ENCODE results near the gene ZFAND4. TPM values are rescaled to one million over a fixed set of nuclear protein-coding genes. Genes with fewer than 3 reads are reported as not detected.

The ZFAND4 gene
- total RNA-seq, 1 experiment from 2014 or later: 17.2 TPM

DNA sequence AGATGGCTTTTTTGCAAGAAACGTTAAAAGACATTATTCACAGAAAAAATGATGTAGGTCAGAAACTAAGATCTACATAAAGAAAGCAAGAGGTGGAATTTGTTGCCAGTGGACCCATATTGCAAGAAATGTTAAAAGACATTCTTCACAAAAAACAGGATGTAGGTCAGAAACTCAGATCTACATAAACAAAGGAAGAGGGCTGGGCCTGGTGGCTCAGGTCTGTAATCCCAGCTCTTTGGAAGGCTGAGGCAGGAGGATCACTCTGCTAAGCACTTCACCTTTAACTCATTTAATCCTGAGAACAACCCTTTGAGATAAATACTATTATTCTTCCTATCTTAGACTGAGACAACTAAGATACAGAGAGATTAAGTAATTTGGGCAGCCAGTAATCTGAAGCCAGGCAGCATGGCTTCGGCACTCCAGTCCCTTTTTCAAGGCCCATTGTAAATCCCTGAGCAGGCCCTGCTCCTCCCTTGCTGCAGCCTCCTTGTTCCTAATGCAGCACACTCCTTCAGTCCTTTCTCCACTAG, 11.6 kb downstream of the ZFAND4 start:
- H3K79me1 ChIP-seq (ENCODE audit: insufficient read depth, low read depth, low read length, poor library complexity, severe bottlenecking): no peaks in the 10 kb centered on the region
- H3K27me3 Mint-ChIP-seq (ENCODE audit: low read depth): no peaks in the 10 kb centered on the region
- H2BK20ac ChIP-seq (ENCODE audit: low read depth, low read length, poor library complexity, severe bottlenecking): no peak overlapping the region
- no peaks in the 10 kb centered on the region for H3K27me3 ChIP-seq (ENCODE audit: insufficient read depth, low read length)
- H3K27ac Mint-ChIP-seq: peak overlapping the region; percentile 66 to 92 (median 90)
- no peaks in the 10 kb centered on the region for H3K23me2 ChIP-seq (ENCODE audit: insufficient read length, low read depth, low read length, poor library complexity, severe bottlenecking)
- H4K8ac ChIP-seq (replicated peaks; ENCODE audit: insufficient read length, low read depth, low read length): no peak overlapping the region
- H4K5ac ChIP-seq (ENCODE audit: insufficient read length, low read depth, low read length): no peak overlapping the region
- no peak overlapping the region for H3K23ac ChIP-seq (ENCODE audit: insufficient read length, low read depth, low read length)
- H2BK120ac ChIP-seq (ENCODE audit: low read depth, low read length, poor library complexity, severe bottlenecking): no peak overlapping the region
- H3K4me1 ChIP-seq (ENCODE audit: insufficient read depth, low read length): no peaks in the 10 kb centered on the region; the same call in 1 of the 2 replicates
- H3K4me1 Mint-ChIP-seq: peaks cover 10 to 12% of the 10 kb centered on the region in 2 experiments
- H3K9me3 Mint-ChIP-seq: no peaks in the 10 kb centered on the region
- no peaks in the 10 kb centered on the region; the same call in 1 of the 2 replicates for H3K79me2 ChIP-seq (ENCODE audit: insufficient read depth, low read length)
- H3K18ac ChIP-seq (ENCODE audit: insufficient read length, low read depth, low read length): no peak overlapping the region
- H3T11ph ChIP-seq (ENCODE audit: low read length): no peak overlapping the region
- TF ChIP-seq, protein P1, sequence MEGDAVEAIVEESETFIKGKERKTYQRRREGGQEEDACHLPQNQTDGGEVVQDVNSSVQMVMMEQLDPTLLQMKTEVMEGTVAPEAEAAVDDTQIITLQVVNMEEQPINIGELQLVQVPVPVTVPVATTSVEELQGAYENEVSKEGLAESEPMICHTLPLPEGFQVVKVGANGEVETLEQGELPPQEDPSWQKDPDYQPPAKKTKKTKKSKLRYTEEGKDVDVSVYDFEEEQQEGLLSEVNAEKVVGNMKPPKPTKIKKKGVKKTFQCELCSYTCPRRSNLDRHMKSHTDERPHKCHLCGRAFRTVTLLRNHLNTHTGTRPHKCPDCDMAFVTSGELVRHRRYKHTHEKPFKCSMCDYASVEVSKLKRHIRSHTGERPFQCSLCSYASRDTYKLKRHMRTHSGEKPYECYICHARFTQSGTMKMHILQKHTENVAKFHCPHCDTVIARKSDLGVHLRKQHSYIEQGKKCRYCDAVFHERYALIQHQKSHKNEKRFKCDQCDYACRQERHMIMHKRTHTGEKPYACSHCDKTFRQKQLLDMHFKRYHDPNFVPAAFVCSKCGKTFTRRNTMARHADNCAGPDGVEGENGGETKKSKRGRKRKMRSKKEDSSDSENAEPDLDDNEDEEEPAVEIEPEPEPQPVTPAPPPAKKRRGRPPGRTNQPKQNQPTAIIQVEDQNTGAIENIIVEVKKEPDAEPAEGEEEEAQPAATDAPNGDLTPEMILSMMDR (conservative IDR thresholded peaks at IDR 0.05): no peak
- H3K4me2 ChIP-seq (ENCODE audit: insufficient read depth, insufficient read length, low read length): no peak overlapping the region
- H4K91ac ChIP-seq (ENCODE audit: insufficient read length, low read depth, low read length): no peak overlapping the region
- H4K20me1 ChIP-seq (ENCODE audit: control insufficient read depth, insufficient read depth, insufficient read length): no peaks in the 10 kb centered on the region
- H3K27ac ChIP-seq (ENCODE audit: insufficient read length, low read depth, low read length): no peak overlapping the region
- no peak overlapping the region for H3K56ac ChIP-seq (ENCODE audit: insufficient read length, low read depth, low read length)
- H2BK5ac ChIP-seq (ENCODE audit: insufficient read length, low read length): no peak overlapping the region
- H2BK12ac ChIP-seq (ENCODE audit: insufficient read length, low read depth, low read length): no peak overlapping the region
- H3K14ac ChIP-seq (ENCODE audit: insufficient read depth, low read length): no peak overlapping the region
- peak; percentile 32 for DNase-seq
- H2AFZ ChIP-seq (ENCODE audit: low read length): no peak overlapping the region
- no CpG with 5 or more reads among the region's 2 CpGs for WGBS (ENCODE audit: extremely low coverage, insufficient read length, low lambda C conversion rate)
- no peak overlapping the region for H3K9ac ChIP-seq (ENCODE audit: extremely low read depth, insufficient read length, low read length)
- no peak overlapping the region for H3K4ac ChIP-seq (ENCODE audit: low read depth, low read length)
- H3K9me3 ChIP-seq (ENCODE audit: control insufficient read depth, low read depth, low read length): no peaks in the 10 kb centered on the region
- no peak overlapping the region for H2AK5ac ChIP-seq (ENCODE audit: insufficient read length, low read length)
- H3K4me3 Mint-ChIP-seq: no peak overlapping the region; a peak in 1 of 5 replicates
- peaks cover 5 to 14% (median 11%) of the 10 kb centered on the region in 3 experiments; a peak in 6 of 7 replicates for H3K36me3 Mint-ChIP-seq (ENCODE audit: insufficient read depth in 1 of 3, low read depth in 3 of 3)
- no peak overlapping the region for H2BK15ac ChIP-seq (ENCODE audit: low read depth, low read length)

All from H9 (cell line).